Activated B cell treated with CpG ODN at 0.5 μM for 24 hours (primary cell): ENCODE results near the gene ANKRD31. TPM values are rescaled to one million over a fixed set of nuclear protein-coding genes. Genes with fewer than 3 reads are reported as not detected.
"Not testable (repeated sequence)": the region's sequence is repeated elsewhere in the genome, so short reads cannot be mapped to it uniquely, and the experiment has no call there.

Experiments used
- ATAC-seq: fragments of 200-7000 bp; cut with Tn5 transposase; one replicate; pipeline ENCODE4 v1.10.0; 2021; ENCODE audit warnings: low read depth, mild to moderate bottlenecking, moderate library complexity
- CTCF ChIA-PET: fragments of 350-600 bp; sonication (Branson Sonifier 250); formaldehyde crosslinking; loops from one replicate; lab custom pipeline; 2021; ENCODE audit warnings: antibody characterized with exemption; lab: Charles Lee
- POLR2A ChIA-PET: fragments of 350-600 bp; sonication (Branson Sonifier 250); formaldehyde crosslinking; loops from one replicate; lab custom pipeline; 2021; ENCODE audit warnings: antibody characterized with exemption; lab: Charles Lee
- DNase-seq: peaks from one replicate; pipeline ENCODE4 v3.0.0; 2022
- H3K27ac Mint-ChIP-seq: one replicate; pipeline ENCODE4 v1.8.0; 2020; ENCODE audit warnings: mixed read lengths
- H3K27me3 Mint-ChIP-seq: one replicate; pipeline ENCODE4 v1.8.0; 2021; ENCODE audit warnings: mixed read lengths
- H3K36me3 Mint-ChIP-seq: one replicate; pipeline ENCODE4 v1.8.0; 2021; ENCODE audit warnings: low read depth, mixed read lengths
- H3K4me1 Mint-ChIP-seq: one replicate; pipeline ENCODE4 v1.8.0; 2021; ENCODE audit warnings: mixed read lengths
- H3K4me3 Mint-ChIP-seq: one replicate; pipeline ENCODE4 v1.8.0; 2020; ENCODE audit warnings: mild to moderate bottlenecking, mixed read lengths
- H3K9me3 Mint-ChIP-seq: one replicate; pipeline ENCODE4 v1.8.0; 2020; ENCODE audit warnings: mixed read lengths
- CTCF ChIP-seq: fragments of 200-600 bp; IDR thresholded peaks from one replicate; pipeline ENCODE4 v1.8.0; 2022; ENCODE audit warnings: antibody characterized with exemption, mild to moderate bottlenecking
- intact Hi-C: fragments of 100-400 bp; cut with micrococcal nuclease; formaldehyde crosslinking; loops from one replicate; pipeline ENCODE4 v1.15.1; 2024
- total RNA-seq: library from RNA; stranded (reverse); gene quantifications from 2 replicates; pipeline ENCODE4 v1.2.3, GENCODE V29; 2022

Gene ANKRD31
- total RNA-seq, 1 donor from 2014 or later, result 0.13 TPM

GRCh38 chr5:75274486-75274885 is 37.8 kb upstream of the ANKRD31 start:
- intact Hi-C loops, result no loop called here
- no peak for DNase-seq
- ATAC-seq, result no peak
- Mint-ChIP-seq H3K27me3 (peaks cover 4% of the 10 kb centered on the region), H3K36me3 (no peaks in the 10 kb centered on the region), H3K27ac (no peak overlapping the region), H3K9me3 (peaks cover 2% of the 10 kb centered on the region), H3K4me1 (no peaks in the 10 kb centered on the region), H3K4me3 (no peak overlapping the region)
- ChIA-PET POLR2A (no interaction called here), CTCF (no interaction called here)
- no peak for TF ChIP-seq CTCF

GRCh38 chr5:75270605-75271004 is 33.9 kb upstream of the ANKRD31 start:
- DNase-seq, H3K4me3 Mint-ChIP-seq, H3K27me3 Mint-ChIP-seq, H3K36me3 Mint-ChIP-seq, H3K4me1 Mint-ChIP-seq, H3K9me3 Mint-ChIP-seq, CTCF ChIA-PET, intact Hi-C loops, POLR2A ChIA-PET, H3K27ac Mint-ChIP-seq, ATAC-seq: not testable (repeated sequence)

- Mint-ChIP-seq H3K36me3 (no peaks in the 10 kb centered on the region), H3K4me3 (no peak overlapping the region), H3K27ac (no peak overlapping the region), H3K4me1 (no peaks in the 10 kb centered on the region), H3K27me3 (peaks cover 17% of the 10 kb centered on the region), H3K9me3 (no peaks in the 10 kb centered on the region)
- DNase-seq (no peak), ATAC-seq (no peak)
- CTCF ChIA-PET, result no interaction called here
- no peak for TF ChIP-seq CTCF
- intact Hi-C loops, result loop anchor here (5.0 kb wide), 1 partner anchor 593 kb away; no protein-coding TSS in a partner anchor
- POLR2A ChIA-PET, result no interaction called here
Measured at GRCh38 chr5:75265731-75266130, 29.1 kb upstream of the ANKRD31 start.

GRCh38 chr5:75262271-75262670 is 25.6 kb upstream of the ANKRD31 start:
- no peak for DNase-seq
- intact Hi-C loops, result no loop called here
- Mint-ChIP-seq H3K4me3 (no peak overlapping the region), H3K27ac (no peak overlapping the region), H3K9me3 (no peaks in the 10 kb centered on the region), H3K4me1 (no peaks in the 10 kb centered on the region), H3K27me3 (peaks cover 27% of the 10 kb centered on the region), H3K36me3 (no peaks in the 10 kb centered on the region)
- POLR2A ChIA-PET, result no interaction called here
- ATAC-seq, result no peak
- CTCF ChIA-PET, result no interaction called here
- no peak for TF ChIP-seq CTCF

GRCh38 chr5:75260708-75261107 is 24.0 kb upstream of the ANKRD31 start:
- POLR2A ChIA-PET, result no interaction called here
- H3K4me1 Mint-ChIP-seq, result no peaks in the 10 kb centered on the region
- CTCF ChIA-PET, result no interaction called here
- peaks cover 5% of the 10 kb centered on the region for H3K9me3 Mint-ChIP-seq
- H3K27me3 Mint-ChIP-seq, result peaks cover 28% of the 10 kb centered on the region
- H3K36me3 Mint-ChIP-seq, result peaks cover 2% of the 10 kb centered on the region
- DNase-seq (no peak), ATAC-seq (no peak)
- H3K27ac Mint-ChIP-seq, result no peak overlapping the region
- no peak for TF ChIP-seq CTCF
- no peak overlapping the region for H3K4me3 Mint-ChIP-seq
- intact Hi-C loops, result no loop called here

- CTCF ChIA-PET, ATAC-seq, H3K4me1 Mint-ChIP-seq, H3K27ac Mint-ChIP-seq, H3K36me3 Mint-ChIP-seq, H3K4me3 Mint-ChIP-seq, H3K9me3 Mint-ChIP-seq, DNase-seq, POLR2A ChIA-PET, intact Hi-C loops: not testable (repeated sequence)
- peaks cover 12% of the 10 kb centered on the region for H3K27me3 Mint-ChIP-seq
Measured at GRCh38 chr5:75250452-75250851, 13.8 kb upstream of the ANKRD31 start.
